ENCODE measurements around the gene EEFSEC. TPM values are rescaled to one million over a fixed set of nuclear protein-coding genes. Genes with fewer than 3 reads are reported as not detected.

The EEFSEC gene
- total and polyA plus RNA-seq, 2 of the 4 experiments (the other 2 are of a cell fraction) = 4.5 to 9.3 TPM

- Histone ChIP-seq H2AK9ac (replicated peaks; ENCODE audit: low read depth, low read length, poor library complexity) (peak overlapping the region; percentile 15), H2BK20ac (ENCODE audit: low read depth, low read length) (no peak overlapping the region), H2BK120ac (ENCODE audit: low read depth, low read length) (no peak overlapping the region), H2BK15ac (ENCODE audit: low read depth, low read length) (no peak overlapping the region), H2AK5ac (ENCODE audit: low read depth, low read length) (no peak overlapping the region), H3K9ac (ENCODE audit: low read depth, low read length) (no peak overlapping the region), H3K27ac (ENCODE audit: insufficient read depth, low read length) (no peak overlapping the region), H3K23ac (ENCODE audit: low read depth, low read length) (no peak overlapping the region), H3K4me3 (ENCODE audit: insufficient read depth, low read depth, low read length) (no peak overlapping the region), H3K56ac (ENCODE audit: extremely low read depth, insufficient read depth, low read length) (no peak overlapping the region), H3K4me1 (ENCODE audit: control insufficient read depth, insufficient read depth, low read length) (peaks cover 7% of the 10 kb centered on the region), H2AFZ (replicated peaks; ENCODE audit: low read length, poor library complexity) (no peak overlapping the region), H4K20me1 (ENCODE audit: insufficient read depth, low read length) (no peaks in the 10 kb centered on the region), H3K9me1 (ENCODE audit: insufficient read depth, low read length) (no peaks in the 10 kb centered on the region; the same call in 1 of the 2 replicates), H3K4me2 (ENCODE audit: low read depth, low read length) (no peak overlapping the region), H3K18ac (ENCODE audit: low read depth, low read length) (no peak overlapping the region), H3K27me3 (ENCODE audit: control insufficient read depth, insufficient read depth, low read length) (no peaks in the 10 kb centered on the region), H3K79me1 (ENCODE audit: low read depth in 1 of 2, low read length in 2 of 2) (no peaks in the 10 kb centered on the region), H3K36me3 (ENCODE audit: control insufficient read depth, insufficient read depth, low read length) (no peaks in the 10 kb centered on the region), H4K91ac (ENCODE audit: insufficient read depth, low read depth, low read length) (no peak overlapping the region), H2BK5ac (ENCODE audit: low read depth, low read length, poor library complexity, severe bottlenecking) (no peak overlapping the region), H4K8ac (ENCODE audit: low read depth in 2 of 2, low read length in 2 of 2) (no peak overlapping the region), H3K14ac (replicated peaks; ENCODE audit: low read depth, low read length) (no peak overlapping the region), H3K9me3 (ENCODE audit: control insufficient read depth, insufficient read depth, low read length) (no peaks in the 10 kb centered on the region), H4K5ac (ENCODE audit: low read depth, low read length) (no peak overlapping the region), H3K4ac (ENCODE audit: low read depth, low read length) (no peak overlapping the region)
- in situ Hi-C loops (cut with MboI; ENCODE audit: low sequenced_read_pairs) (no loop called here), dilution Hi-C loops (cut with HindIII; ENCODE audit: low sequenced_read_pairs, unreplicated experiment) (no loop called here), intact Hi-C loops (cut with micrococcal nuclease) (no loop called here)
- ChIA-PET CTCF (no interaction called here), POLR2A (ENCODE audit: unreplicated experiment) (no interaction called here)
- ATAC-seq (ENCODE audit: low read depth) (no peak), DNase-seq (no peak)
- WGBS, 2 experiments (ENCODE audit: extremely low coverage in 2 of 2, insufficient read length in 1 of 2) = 93% methylated on average over 7 of the region's 13 CpGs; no CpG with 5 or more reads in 1 of the 2 experiments
- no TSS peak for BruUV-seq (replicated peaks)
- TF ChIP-seq MAFK (IDR thresholded peaks at IDR 0.05; ENCODE audit: low read depth, low read length) (no peak), USF2 (IDR thresholded peaks at IDR 0.05; ENCODE audit: low read depth, low read length) (no peak), CEBPB (IDR thresholded peaks at IDR 0.05; ENCODE audit: low read depth, low read length) (no peak), SMC3 (IDR thresholded peaks at IDR 0.05; ENCODE audit: low read depth, low read length) (no peak), MXI1 (IDR thresholded peaks at IDR 0.05; ENCODE audit: borderline replicate concordance, low read depth, low read length) (no peak), RAD21 (IDR thresholded peaks at IDR 0.05; ENCODE audit: low read length) (no peak), RFX5 (IDR thresholded peaks at IDR 0.05; ENCODE audit: low read depth, low read length) (no peak), MAZ (IDR thresholded peaks at IDR 0.05; ENCODE audit: borderline replicate concordance, low read depth, low read length) (no peak), FOS (IDR thresholded peaks at IDR 0.05; ENCODE audit: low read depth, low read length) (no peak), ELK1 (IDR thresholded peaks at IDR 0.05; ENCODE audit: borderline replicate concordance, low read depth, low read length) (no peak), NFE2L2 (IDR thresholded peaks at IDR 0.05; ENCODE audit: low read depth, low read length) (no peak), CTCF (conservative IDR thresholded peaks at IDR 0.05; ENCODE audit: low read depth, low read length) (no peak), CHD1 (IDR thresholded peaks at IDR 0.05; ENCODE audit: low read depth, low read length) (no peak)
These were observed 132.0 kb downstream of the EEFSEC start for GRCh38 chr3:128285042-128285966.
